Stimulated activated naive CD8-positive, alpha-beta T cell treated with anti-CD3 and anti-CD28 coated beads, Interleukin-15, amount 100 ng/mL, for 72 hours (primary cell): ENCODE measurements around the gene TMPRSS13.

ENCODE experiments used
- ATAC-seq: fragments of 150-1000 bp; cut with Tn5 transposase; 2 replicates; pipeline ENCODE4 v1.10.0; 2021; ENCODE audit warnings: mild to moderate bottlenecking, moderate library complexity
- DNase-seq, 2 donors: peaks; one replicate each; pipeline ENCODE4 v3.0.0; 2021 to 2022
- H3K27ac Mint-ChIP-seq, 2 donors: one replicate each; pipeline ENCODE4 v1.8.0; 2022; ENCODE audit warnings: mild to moderate bottlenecking in 2 of 2, mixed read lengths in 2 of 2, moderate library complexity in 2 of 2
- H3K27me3 Mint-ChIP-seq: one replicate; pipeline ENCODE4 v1.8.0; 2022; ENCODE audit warnings: mixed read lengths
- H3K4me1 Mint-ChIP-seq: one replicate; pipeline ENCODE4 v1.8.0; 2022; ENCODE audit warnings: mild to moderate bottlenecking, mixed read lengths
- H3K4me3 Mint-ChIP-seq, 2 donors: one replicate each; pipeline ENCODE4 v1.8.0; 2022; ENCODE audit warnings: mild to moderate bottlenecking in 2 of 2, mixed read lengths in 2 of 2, moderate library complexity in 1 of 2
- H3K9me3 Mint-ChIP-seq, 2 donors: one replicate each; pipeline ENCODE4 v1.8.0; 2022; ENCODE audit warnings: mixed read lengths in 2 of 2

Gene TMPRSS13

DNA sequence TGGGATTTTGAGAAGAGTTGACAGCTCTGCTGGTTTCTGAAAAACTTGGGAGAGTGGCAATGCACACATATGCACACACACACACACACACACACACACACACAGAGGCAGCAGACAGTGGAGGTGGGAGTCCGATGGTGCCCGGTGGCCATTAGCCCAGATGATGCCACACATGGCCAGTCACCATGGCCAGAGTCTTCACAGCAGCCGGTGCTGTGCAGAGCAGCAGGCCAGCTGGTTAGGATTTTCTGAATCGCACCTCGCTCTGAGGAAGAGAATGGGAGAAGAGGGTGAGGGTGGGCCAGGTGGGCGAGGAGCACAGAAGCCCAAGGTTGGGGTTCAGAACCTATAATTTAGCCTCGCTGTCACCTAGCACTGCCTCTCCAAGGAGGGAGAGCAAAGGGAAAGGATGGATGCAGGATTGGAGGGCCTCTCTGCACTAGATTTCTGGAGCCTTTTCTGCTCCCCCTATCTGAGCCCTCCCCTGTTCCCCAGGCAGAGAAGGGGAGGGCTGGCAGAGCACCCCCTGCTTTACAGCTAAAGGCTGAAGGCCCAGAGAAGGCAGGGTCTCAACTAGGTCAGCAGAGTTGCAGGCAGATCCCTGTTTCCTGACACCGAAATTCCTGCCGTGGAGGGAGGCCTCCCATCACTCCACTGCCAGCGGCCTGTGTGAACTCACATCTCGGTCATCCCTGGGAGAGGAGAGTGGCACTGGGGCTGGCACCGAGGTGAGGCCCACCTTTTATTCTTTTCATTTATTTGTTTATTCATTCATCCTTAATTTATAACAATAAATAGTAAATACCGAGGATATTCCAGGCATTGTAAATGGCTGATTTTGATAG is 27.0 kb downstream of the TMPRSS13 start:
- Mint-ChIP-seq H3K27ac (no peak overlapping the region), H3K4me1 (peaks cover 11% of the 10 kb centered on the region), H3K9me3 (no peaks in the 10 kb centered on the region), H3K4me3 (no peak overlapping the region), H3K27me3 (peaks cover under 1% of the 10 kb centered on the region)
- DNase-seq (no peak), ATAC-seq (no peak)

DNA sequence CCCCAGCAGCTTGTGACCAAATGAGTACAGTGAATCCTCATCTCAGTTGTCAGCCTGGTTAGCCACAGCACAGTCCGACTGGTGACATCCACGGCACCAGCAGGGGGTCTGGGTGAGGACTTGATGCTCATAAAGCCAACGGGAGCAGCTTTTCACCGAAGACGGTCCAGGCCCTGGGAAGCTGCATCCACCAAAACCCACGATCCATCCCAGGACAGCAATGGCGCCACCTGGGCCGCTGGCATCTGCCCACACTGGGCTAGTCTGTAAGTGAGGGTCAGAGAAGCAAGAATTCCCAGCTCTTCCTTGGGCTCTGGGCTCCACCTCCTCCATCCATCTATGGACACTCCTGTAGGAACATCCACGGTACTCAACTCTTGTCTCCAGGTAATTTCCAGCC is 27.6 kb downstream of the TMPRSS13 start:
- Mint-ChIP-seq H3K4me3 (no peak overlapping the region), H3K4me1 (peaks cover 9% of the 10 kb centered on the region), H3K27ac (no peak overlapping the region), H3K9me3 (no peaks in the 10 kb centered on the region), H3K27me3 (peaks cover 7% of the 10 kb centered on the region)
- no peak for ATAC-seq
- no peak for DNase-seq

DNA sequence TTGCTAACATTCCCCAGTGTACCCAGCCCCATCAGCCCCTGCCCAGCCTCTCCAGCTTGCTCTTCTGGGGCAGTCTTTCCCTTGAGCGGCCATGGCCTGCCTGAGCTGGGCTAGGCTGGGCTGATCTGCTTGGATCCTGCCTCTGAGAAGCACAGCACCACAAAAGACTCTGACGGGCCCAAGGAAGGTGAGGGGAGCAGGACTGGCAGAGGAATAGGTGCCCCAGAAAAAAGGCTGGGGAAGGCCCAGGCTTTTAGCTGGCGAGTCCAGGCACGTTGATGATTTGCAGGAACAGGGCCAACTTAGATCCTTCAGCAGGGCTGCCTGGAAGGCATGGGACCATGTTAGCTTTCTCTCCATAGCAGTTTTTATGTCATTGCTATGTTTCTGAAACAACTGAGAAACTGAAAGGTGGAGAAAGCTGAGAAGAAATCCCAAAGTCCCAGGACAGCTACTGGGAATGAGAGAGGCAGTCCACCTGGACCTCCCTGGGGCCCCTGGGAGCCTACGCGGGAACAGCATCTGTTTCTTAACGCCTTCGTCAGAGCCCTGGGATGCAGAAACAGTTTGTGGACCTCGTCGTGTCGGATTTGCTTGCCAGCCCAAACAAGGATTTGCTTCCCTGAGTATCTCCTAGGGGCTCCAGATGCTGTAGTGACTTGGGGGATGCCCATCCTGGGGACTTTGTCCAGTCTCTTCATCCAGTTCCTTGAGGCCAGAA is 28.3 kb downstream of the TMPRSS13 start:
- H3K4me1 Mint-ChIP-seq: peaks cover 9% of the 10 kb centered on the region
- DNase-seq (no peak), ATAC-seq (no peak)
- no peaks in the 10 kb centered on the region for H3K9me3 Mint-ChIP-seq
- H3K27me3 Mint-ChIP-seq: peaks cover 14% of the 10 kb centered on the region
- H3K4me3 Mint-ChIP-seq: no peak overlapping the region
- H3K27ac Mint-ChIP-seq: no peak overlapping the region

DNA sequence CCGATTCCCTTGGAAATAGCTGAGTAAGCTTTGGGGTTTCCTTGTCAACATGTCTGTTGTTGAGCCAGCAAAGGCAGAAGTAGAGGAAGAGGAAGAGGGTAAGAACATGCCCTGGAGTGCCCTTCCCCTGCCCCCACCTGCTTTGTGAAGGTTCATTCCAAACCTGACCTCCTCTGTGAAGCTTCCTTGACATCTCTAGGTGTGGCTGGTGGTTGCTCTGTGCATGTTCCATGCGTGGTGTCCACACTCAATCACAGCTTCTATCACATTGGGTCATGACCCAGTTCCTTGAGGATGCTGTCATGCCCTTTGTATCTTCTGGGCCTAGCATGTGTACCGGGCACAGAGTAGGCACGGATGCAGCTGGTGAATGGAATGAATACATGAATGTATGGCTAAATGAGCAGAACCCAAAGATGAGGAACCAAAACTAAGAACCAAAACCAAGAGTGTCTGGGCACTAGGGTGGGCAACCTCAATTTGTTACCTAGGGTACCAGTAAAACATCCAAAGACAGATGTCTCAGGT is 29.0 kb downstream of the TMPRSS13 start:
- H3K27me3 Mint-ChIP-seq: peaks cover 16% of the 10 kb centered on the region
- no peaks in the 10 kb centered on the region for H3K9me3 Mint-ChIP-seq
- H3K4me3 Mint-ChIP-seq: no peak overlapping the region
- H3K4me1 Mint-ChIP-seq: peaks cover 9% of the 10 kb centered on the region
- ATAC-seq: no peak
- DNase-seq: no peak
- no peak overlapping the region for H3K27ac Mint-ChIP-seq

DNA sequence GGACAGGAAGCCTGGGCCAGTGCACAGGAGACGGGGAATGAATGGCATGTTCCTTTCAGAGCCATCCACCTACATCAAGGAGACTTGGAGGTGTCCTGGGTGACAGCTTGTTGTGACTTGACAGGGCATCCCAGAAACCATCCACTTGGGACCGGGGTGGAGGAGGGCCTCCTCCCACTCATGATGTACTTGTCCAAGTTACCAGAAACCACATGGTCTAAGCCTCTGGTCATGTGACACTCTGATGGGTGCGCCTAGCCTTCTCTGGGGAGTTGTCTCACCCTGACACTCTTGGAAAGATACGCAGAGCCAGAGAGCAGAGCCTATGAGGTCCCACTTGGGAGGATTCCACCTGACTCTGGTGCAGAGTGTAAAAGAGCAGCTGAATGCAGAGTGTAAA is 31.1 kb downstream of the TMPRSS13 start:
- no peak for ATAC-seq
- DNase-seq: no peak
- Mint-ChIP-seq H3K4me1 (peaks cover 9% of the 10 kb centered on the region), H3K9me3 (peaks cover 3 to 5% of the 10 kb centered on the region in 2 donors), H3K4me3 (no peak overlapping the region), H3K27me3 (peaks cover 16% of the 10 kb centered on the region), H3K27ac (no peak overlapping the region)

DNA sequence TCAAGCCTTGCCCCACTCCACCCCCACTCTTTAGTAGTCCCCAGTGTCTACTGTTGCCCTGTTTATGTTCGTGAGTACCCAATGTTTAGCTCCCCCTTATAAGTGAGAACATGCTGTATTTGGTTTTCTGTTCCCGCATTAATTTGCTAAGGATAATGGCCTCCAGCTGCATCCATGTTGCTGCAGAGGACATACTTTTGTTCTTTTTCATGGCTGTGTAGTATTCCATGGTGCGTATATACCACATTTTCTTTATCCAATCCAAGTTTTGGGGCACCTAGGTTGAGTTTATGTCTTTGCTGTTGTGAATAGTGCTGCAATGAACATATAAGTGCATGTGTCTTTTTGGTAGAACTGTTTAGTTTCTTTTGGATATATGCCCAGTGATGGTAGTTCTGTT is 36.6 kb downstream of the TMPRSS13 start:
- Mint-ChIP-seq H3K4me1 (no peaks in the 10 kb centered on the region), H3K27me3 (peaks cover 16% of the 10 kb centered on the region), H3K27ac (no peak overlapping the region), H3K4me3 (no peak overlapping the region), H3K9me3 (peaks cover 10 to 15% of the 10 kb centered on the region in 2 donors)
- DNase-seq: no peak
- no peak for ATAC-seq

DNA sequence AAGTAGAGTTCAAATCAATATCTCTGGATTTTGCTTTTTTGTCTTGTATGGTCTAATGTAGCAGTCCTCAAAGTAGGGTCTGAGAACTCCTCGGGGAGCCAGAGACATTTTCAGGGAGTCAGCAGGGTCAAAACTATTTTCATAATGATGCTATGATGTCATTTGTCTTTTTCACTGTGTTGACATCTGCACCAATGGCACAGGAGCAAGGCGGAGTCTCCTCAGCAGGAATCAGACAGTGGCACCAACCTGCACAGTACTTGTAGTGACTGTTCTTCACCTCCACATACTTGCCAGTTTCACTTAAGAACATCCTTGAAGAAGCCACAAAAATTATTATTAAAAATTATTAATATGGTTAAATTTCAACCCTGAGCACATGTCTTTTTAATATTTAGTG is 37.8 kb downstream of the TMPRSS13 start:
- Mint-ChIP-seq H3K27me3 (peaks cover 7% of the 10 kb centered on the region), H3K4me1 (no peaks in the 10 kb centered on the region)
- no peak for DNase-seq

DNA sequence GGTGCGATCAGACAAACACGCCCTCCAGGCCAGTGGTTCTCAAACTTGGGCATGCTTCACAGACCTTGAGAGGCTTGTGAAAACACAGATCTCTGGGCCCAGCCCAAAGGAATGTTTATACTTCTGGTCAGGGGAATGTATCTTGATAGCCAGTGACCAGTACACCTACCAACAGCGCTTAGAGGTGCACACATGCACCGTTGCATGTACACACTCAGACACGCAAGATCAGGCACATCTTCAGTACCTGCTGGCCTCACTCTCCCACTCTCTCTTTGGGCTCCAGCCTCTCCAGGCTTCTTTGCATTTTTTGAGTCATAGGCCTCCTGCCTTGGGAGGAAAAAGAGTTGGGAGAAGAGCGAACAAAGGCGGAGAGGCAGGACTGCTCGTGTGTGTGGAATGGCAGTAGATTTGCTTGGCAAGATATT is 41.0 kb downstream of the TMPRSS13 start:
- no peak overlapping the region for H3K4me3 Mint-ChIP-seq
- no peaks in the 10 kb centered on the region for H3K27me3 Mint-ChIP-seq
- H3K4me1 Mint-ChIP-seq: no peaks in the 10 kb centered on the region
- no peak overlapping the region for H3K27ac Mint-ChIP-seq
- peaks cover 6 to 12% of the 10 kb centered on the region in 2 donors for H3K9me3 Mint-ChIP-seq
- no peak for ATAC-seq
- DNase-seq: no peak

More for the DNA sequence above, 37.8 kb downstream of the TMPRSS13 start:
- Mint-ChIP-seq H3K4me3 (no peak overlapping the region), H3K9me3 (peaks cover 10 to 15% of the 10 kb centered on the region in 2 donors), H3K27ac (no peak overlapping the region)
- ATAC-seq: no peak

DNA sequence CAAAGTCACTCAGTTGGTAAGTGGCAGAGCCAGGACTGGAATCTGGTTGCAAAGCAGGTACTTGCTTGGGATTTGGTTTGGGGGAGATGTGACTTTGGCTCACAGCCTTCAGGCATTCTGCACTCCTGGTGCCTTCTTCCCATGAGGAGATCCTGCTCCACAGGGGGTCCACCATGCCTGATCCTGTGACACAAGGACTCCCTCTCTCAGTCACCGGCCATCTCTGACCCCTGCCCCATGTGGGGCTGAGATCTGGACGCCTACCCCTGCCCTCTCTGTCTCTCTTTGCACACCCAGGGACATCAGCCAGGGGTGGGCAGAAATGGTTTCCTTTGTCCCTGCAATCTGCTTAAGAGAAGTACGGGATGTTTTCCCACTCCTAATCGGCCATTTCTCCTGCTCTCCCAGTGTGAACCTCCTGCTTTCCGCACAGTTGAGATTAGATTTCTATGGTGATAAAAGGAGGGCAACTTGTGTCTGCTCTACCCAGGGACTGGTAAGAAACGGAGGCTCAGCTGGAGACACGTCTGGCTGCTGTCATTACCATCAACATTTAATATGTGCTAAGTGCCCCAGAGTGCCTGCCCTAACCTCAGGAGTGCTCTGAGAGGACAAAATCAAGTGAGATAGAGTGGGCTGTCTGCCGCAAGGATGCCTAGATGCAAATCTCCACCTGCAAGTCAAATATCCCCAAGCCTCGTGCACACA is 41.6 kb downstream of the TMPRSS13 start:
- Mint-ChIP-seq H3K4me1 (no peaks in the 10 kb centered on the region), H3K9me3 (peaks cover under 1 to 8% of the 10 kb centered on the region in 2 donors), H3K27ac (no peak overlapping the region), H3K4me3 (no peak overlapping the region), H3K27me3 (no peaks in the 10 kb centered on the region)
- no peak for DNase-seq
- ATAC-seq: no peak

DNA sequence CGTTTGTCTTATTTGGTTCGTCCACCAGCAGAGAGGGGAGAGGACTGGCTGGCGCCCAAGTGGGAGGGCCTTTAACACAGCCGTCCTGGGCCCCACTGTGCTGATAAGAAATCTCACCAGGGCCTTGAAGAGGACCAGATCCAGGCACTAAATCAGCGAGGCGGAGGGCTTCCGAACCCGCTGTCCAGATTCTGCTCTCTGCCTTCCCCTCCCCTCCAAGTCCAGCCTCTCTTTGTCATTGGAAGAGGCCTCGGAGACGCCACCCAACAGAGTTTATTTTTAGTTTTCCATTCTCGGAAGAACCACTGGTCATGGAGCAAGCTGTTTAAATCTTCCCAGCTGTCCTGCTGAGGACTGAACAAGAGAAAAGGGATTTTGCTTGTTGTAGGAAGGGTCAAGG is 43.4 kb downstream of the TMPRSS13 start:
- no peak overlapping the region for H3K4me3 Mint-ChIP-seq
- H3K27me3 Mint-ChIP-seq: peaks cover 9% of the 10 kb centered on the region
- no peak overlapping the region for H3K27ac Mint-ChIP-seq
- no peaks in the 10 kb centered on the region for H3K4me1 Mint-ChIP-seq
- DNase-seq: no peak
- no peak for ATAC-seq
- H3K9me3 Mint-ChIP-seq: peaks cover 0 to 8% of the 10 kb centered on the region in 2 donors

DNA sequence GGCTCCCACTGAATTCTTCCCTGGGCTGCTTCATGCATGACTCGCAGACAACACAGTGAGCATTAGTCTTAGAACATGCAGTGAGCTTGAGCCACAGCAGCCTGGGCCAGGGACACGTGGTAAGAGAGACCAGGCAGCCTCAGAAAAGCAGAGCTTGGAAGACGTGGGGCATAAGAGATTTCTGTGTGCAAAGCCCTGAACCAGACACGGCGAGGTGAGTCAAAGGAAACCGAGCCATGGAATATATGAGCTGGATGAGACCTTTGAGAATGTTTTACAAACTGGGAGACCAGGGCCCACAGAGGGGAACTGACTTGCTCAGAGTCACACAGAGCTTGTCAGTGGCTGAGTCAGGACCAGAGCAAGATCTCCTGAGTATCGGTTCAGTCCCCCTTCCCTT is 44.2 kb downstream of the TMPRSS13 start:
- DNase-seq (no peak), ATAC-seq (no peak)
- peaks cover 0 to 8% of the 10 kb centered on the region in 2 donors for H3K9me3 Mint-ChIP-seq
- H3K4me3 Mint-ChIP-seq: no peak overlapping the region
- H3K27me3 Mint-ChIP-seq: peaks cover 17% of the 10 kb centered on the region
- no peak overlapping the region for H3K27ac Mint-ChIP-seq
- no peaks in the 10 kb centered on the region for H3K4me1 Mint-ChIP-seq

DNA sequence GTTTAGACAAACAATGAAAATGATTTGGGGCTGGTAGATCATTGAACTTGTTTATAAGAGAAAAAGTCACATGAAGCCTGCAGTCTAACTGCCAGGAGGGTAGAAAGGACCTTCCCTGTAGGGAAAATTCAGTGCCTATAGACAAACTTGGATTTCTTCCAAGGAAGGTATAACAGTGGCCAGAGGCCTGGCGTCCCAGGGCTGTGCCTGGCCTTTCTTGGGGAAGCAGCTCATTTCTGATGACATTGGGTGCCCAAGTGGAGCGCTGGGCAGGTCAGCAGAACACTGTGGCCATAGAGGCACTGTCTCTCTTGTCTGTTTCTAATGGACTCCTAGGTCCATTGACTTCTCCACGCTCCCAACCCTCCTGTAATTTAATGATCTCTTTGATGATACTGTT is 46.1 kb downstream of the TMPRSS13 start:
- no peaks in the 10 kb centered on the region for H3K9me3 Mint-ChIP-seq
- no peaks in the 10 kb centered on the region for H3K4me1 Mint-ChIP-seq
- ATAC-seq: no peak
- DNase-seq: no peak
- no peak overlapping the region for H3K27ac Mint-ChIP-seq
- peaks cover 33% of the 10 kb centered on the region for H3K27me3 Mint-ChIP-seq
- no peak overlapping the region for H3K4me3 Mint-ChIP-seq

DNA sequence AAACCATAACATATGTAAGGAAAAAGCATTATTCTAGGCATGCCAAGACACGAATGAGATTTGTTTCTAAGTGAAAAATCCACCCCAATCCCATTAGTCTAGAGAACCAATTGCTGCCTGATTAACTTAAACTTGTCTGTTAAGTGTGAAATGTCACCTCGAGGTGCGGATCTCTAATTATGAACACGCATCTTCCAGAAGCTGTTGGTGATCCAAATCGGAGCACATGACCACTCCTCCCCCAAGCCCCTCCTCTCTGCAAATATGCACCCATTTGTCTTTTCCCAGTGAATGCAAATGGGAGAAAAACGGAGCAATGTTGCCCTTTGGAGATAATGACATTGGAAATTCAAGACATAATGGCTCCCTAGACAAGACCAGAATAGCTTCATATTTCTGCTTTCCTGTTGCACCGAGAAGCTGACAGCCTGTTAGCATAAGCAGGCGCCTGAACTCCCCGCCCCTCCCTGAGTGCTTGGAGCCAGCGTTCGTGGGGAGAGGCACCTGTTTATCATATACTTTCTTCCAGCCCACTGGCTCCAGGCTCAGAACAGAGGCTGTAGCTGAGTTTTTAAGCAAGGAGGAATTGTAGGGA is 46.8 kb downstream of the TMPRSS13 start:
- Mint-ChIP-seq H3K27me3 (peaks cover 39% of the 10 kb centered on the region), H3K27ac (no peak overlapping the region), H3K9me3 (no peaks in the 10 kb centered on the region), H3K4me3 (no peak overlapping the region), H3K4me1 (no peaks in the 10 kb centered on the region)
- no peak for DNase-seq
- no peak for ATAC-seq

DNA sequence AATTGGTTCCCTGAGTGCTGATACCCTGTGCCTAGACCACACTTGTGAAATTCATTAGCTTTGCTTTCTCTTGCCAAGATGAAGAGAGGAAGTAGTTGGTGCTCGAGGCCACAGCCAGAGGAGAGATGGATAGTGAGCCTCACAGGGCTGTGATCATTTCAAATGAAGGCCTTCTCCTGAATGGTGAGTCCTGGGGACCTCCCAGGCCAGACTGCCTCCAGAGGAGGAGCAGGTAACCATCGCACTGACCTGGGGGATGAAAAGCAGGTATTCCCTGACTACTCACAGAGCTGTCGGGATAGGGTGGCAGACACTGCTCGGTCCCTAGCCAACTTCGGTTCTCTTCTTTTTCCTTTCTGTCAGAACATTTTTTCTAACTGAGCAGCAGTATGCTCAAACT is 48.0 kb downstream of the TMPRSS13 start:
- ATAC-seq: no peak
- DNase-seq: no peak
- Mint-ChIP-seq H3K4me3 (no peak overlapping the region), H3K4me1 (peaks cover 9% of the 10 kb centered on the region), H3K27ac (no peak overlapping the region), H3K27me3 (peaks cover 51% of the 10 kb centered on the region), H3K9me3 (no peaks in the 10 kb centered on the region)
